Mucosa of descending colon (tissue), 3 donors: ENCODE results near the gene CNRIP1. TPM values are rescaled to one million over a fixed set of nuclear protein-coding genes. Genes with fewer than 3 reads are reported as not detected.

Experiments used
- ATAC-seq: fragments of 200-7000 bp; cut with Tn5 transposase; one replicate; pipeline ENCODE4 v1.9.1; 2020; ENCODE audit warnings: mild to moderate bottlenecking, moderate library complexity
- DNase-seq, 3 donors: peaks; one replicate each; pipeline ENCODE4 v3.0.0-alpha.2; 2020
- H3K36me3 ChIP-seq: fragments of 200-600 bp; one replicate; pipeline ENCODE4 v1.8.0; 2021; ENCODE audit warnings: low read depth, mild to moderate bottlenecking
- H3K4me1 ChIP-seq: fragments of 200-600 bp; one replicate; pipeline ENCODE4 v1.8.0; 2021; ENCODE audit warnings: low read depth, mild to moderate bottlenecking
- H3K4me3 ChIP-seq: fragments of 200-600 bp; one replicate; pipeline ENCODE4 v1.8.0; 2021; ENCODE audit warnings: mild to moderate bottlenecking
- H3K9me3 ChIP-seq: fragments of 200-600 bp; one replicate; pipeline ENCODE4 v1.8.0; 2021; ENCODE audit warnings: mild to moderate bottlenecking
- CTCF ChIP-seq: fragments of 200-600 bp; IDR thresholded peaks from one replicate; pipeline ENCODE4 v1.8.0; 2022; ENCODE audit warnings: antibody characterized with exemption, mild to moderate bottlenecking
- intact Hi-C, 2 donors: fragments of 100-400 bp; cut with DNase I in 1 of 2; cut with micrococcal nuclease in 1 of 2; formaldehyde crosslinking; loops; one replicate each; pipeline versions ENCODE4 v1.11.0 to v1.11.1; 2022; cut with DNase I, micrococcal nuclease
- total RNA-seq, 3 donors: library from RNA; stranded (reverse); fragmentation: NEBNext Ultra II Directional in 2 of 3; extraction: Animal tissue kit (Norgen Biotek cat#: 25700) in 2 of 3; gene quantifications; one replicate each; pipeline versions ENCODE4 v1.2.1 to v1.2.4, GENCODE V29; 2021 to 2023
- donor health status: DM: no; HTN: no; CAD: no; lungs with moderate emphysema.
- donor health status: DM: no; HTN: no; CAD: no.
- donor health status: DM: no; HTN: yes; CAD: no.

Gene CNRIP1
- total RNA-seq, 3 donors from 2014 or later = 4.1 to 20.0 (median 6.2) TPM

GRCh38 chr2:68256093-68256450, 63.7 kb downstream of the CNRIP1 start:
- H3K4me3 ChIP-seq = no peak overlapping the region
- intact Hi-C loops = no loop called here
- no peaks in the 10 kb centered on the region for H3K9me3 ChIP-seq
- no peak for TF ChIP-seq CTCF
- no peak for DNase-seq
- H3K36me3 ChIP-seq = no peaks in the 10 kb centered on the region
- no peaks in the 10 kb centered on the region for H3K4me1 ChIP-seq
- ATAC-seq = no peak

- Histone ChIP-seq H3K36me3 (no peaks in the 10 kb centered on the region), H3K4me1 (peaks cover 20% of the 10 kb centered on the region), H3K9me3 (no peaks in the 10 kb centered on the region), H3K4me3 (peak overlapping the region; percentile 65)
- ATAC-seq (no peak), DNase-seq (peak in 1 of 3 donors; percentile 42)
- no peak for TF ChIP-seq CTCF
- intact Hi-C loops = no loop called here
These were observed 66.3 kb downstream of the CNRIP1 start for GRCh38 chr2:68253219-68254068.

DNA sequence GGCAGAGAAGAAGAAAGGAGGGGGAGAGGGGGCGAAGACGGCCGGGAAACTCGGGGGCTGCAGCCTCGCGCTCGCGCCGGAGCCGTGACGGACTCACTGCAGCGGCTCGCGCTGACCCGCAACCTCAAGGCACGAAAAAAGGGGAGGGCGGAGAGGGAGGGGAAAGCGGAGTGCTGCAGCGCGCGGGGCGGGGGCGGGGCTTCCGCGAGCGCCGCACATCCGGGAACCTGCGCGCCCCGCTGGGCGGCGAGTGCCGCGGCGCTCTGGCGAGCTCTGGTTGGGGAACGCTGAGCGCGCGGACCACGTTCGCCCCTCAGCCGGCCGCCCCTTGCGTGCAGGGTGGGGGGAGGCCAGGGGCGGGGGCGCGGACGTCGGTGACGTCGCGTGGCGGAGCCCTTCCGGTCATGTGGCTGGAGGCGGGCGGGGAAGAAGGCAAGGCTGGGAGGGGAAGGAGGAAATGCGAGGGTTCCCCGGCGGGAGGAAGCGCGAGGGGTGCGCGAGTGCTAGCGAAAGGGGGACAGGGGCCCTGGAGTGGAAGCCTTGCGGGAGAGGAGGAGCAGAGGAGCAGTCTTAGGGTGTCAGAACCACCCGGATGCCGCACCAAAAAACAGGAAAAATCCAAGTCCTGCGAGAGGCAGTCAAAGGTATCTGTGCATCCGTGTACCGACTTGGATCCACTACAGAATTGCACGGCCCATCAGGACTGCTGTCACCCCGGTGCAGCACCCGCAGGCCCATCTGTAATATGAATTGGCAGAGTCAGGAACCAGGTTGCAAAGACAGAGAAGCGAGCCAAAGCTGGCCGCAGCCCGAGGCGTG, 67.1 kb downstream of the CNRIP1 start, which contains the start of gene PPP3R1:
Gene PPP3R1 (minus strand): TSS at position 133 of the 819 bp plus-strand sequence. CDS start 405 bp downstream, outside the sequence.
- H3K4me1 ChIP-seq = peaks cover 27% of the 10 kb centered on the region
- no peak for TF ChIP-seq CTCF
- H3K4me3 ChIP-seq = peak within 1 kb of the TSS; percentile 89
- H3K9me3 ChIP-seq = no peaks in the 10 kb centered on the region
- intact Hi-C loops = no loop called here
- peak; percentile 96 to 98 (median 98) for DNase-seq
- no peaks in the 10 kb centered on the region for H3K36me3 ChIP-seq
- peak; percentile 92 for ATAC-seq

GRCh38 chr2:68251855-68252399, 67.8 kb downstream of the CNRIP1 start:
- Histone ChIP-seq H3K36me3 (no peaks in the 10 kb centered on the region), H3K4me3 (peak overlapping the region; percentile 89), H3K4me1 (peaks cover 33% of the 10 kb centered on the region), H3K9me3 (no peaks in the 10 kb centered on the region)
- DNase-seq (peak in 2 of 3 donors; percentile 70 to 72), ATAC-seq (peak; percentile 5)
- intact Hi-C loops = no loop called here
- no peak for TF ChIP-seq CTCF

DNA sequence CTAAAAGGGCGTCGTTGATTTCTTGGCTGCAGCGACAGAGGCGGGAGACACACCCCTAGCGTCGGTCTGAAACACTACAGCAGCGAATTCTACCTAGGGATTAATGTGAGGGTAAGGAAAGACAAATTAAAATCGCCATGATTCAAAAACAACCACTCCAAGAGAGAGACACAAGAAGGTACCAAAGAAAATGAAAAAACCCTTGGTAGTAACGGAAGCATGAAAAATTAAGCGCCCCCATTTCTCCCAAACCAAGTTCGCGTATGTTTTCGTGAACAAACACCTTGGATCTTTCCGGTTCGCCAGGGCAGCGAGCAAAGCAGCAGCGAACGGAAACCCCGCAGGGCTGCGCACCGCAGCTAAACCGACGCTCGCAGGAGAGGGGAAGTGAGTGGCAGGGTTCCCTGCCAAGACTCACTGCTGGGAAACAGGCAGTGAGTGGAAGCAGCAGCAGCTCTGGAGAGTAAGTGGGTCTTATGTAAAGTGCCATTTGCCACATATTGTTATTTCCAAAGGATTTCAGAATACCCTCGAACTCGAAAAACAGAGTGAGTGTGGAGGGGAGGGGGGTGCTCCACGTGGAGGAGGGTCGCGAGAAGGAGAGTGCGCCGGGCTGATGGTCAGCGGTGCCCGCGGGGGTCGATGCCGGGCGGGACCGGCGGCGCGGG, 68.4 kb downstream of the CNRIP1 start:
- Histone ChIP-seq H3K36me3 (no peaks in the 10 kb centered on the region), H3K4me3 (peak overlapping the region; percentile 89), H3K9me3 (no peaks in the 10 kb centered on the region), H3K4me1 (peaks cover 35% of the 10 kb centered on the region)
- intact Hi-C loops = no loop called here
- no peak for TF ChIP-seq CTCF
- DNase-seq = peak; percentile 76 to 86 (median 82)
- peak; percentile 76 for ATAC-seq
